Measurements from ENCODE around the gene HIRA. TPM values are rescaled to one million over a fixed set of nuclear protein-coding genes. Genes with fewer than 3 reads are reported as not detected.
A peak's percentile ranks its signal among the peaks of the same experiment; 100 is the strongest.
"Not testable (repeated sequence)": the region's sequence is repeated elsewhere in the genome, so short reads cannot be mapped to it uniquely, and the experiment has no call there.

The HIRA gene
- polyA plus RNA-seq, 3 donors, result 35.7 to 37.1 (median 36.0) TPM

GRCh38 chr22:19445279-19445982, 13.9 kb upstream of the HIRA start:
- not testable (repeated sequence) for DNase-seq

DNA sequence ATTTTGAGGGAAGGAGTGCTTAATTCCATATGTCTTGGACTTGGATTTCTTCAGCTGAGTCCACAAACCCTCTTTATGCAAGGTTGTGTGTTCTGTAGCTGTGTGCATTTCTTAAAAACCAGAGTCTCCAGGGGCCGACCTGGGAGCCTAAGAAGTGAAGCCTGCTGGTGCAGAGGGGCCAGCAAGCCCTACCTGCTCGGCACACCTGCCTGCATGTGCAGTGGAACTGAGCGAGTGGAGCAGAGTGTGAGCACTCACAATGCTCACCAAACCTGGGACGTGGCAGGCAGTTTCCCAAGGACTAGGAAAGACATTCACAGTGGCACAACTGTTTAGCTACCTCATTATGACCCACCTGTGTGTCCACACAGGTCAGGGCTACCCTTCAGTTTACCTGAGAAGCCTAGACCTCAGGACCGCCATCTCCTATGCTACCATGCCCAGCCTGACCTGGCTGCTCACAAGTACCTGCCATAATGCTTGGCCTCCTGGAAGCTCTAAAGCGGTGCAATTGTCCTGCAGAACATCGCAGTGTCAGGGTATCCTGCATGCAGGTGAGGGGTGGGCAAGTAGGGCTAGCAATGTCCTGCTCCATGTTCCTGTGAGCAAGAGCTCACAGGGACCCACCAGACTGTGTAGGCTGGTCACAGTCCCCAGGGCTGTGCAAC, 12.1 kb upstream of the HIRA start:
- DNase-seq, result no peak

- DNase-seq, result no peak
These were observed 10.6 kb upstream of the HIRA start for GRCh38 chr22:19442166-19442565.

- no peak for DNase-seq
These were observed 9.1 kb upstream of the HIRA start for GRCh38 chr22:19440411-19441195.

GRCh38 chr22:19438298-19438697, 6.8 kb upstream of the HIRA start:
- no peak for DNase-seq

- DNase-seq, result not testable (repeated sequence)
These were observed 5.1 kb upstream of the HIRA start for GRCh38 chr22:19436444-19437161.

- DNase-seq, result no peak
These were observed 3.5 kb upstream of the HIRA start for GRCh38 chr22:19434829-19435580.

GRCh38 chr22:19434401-19434800, 2.9 kb upstream of the HIRA start:
- DNase-seq, result no peak

DNA sequence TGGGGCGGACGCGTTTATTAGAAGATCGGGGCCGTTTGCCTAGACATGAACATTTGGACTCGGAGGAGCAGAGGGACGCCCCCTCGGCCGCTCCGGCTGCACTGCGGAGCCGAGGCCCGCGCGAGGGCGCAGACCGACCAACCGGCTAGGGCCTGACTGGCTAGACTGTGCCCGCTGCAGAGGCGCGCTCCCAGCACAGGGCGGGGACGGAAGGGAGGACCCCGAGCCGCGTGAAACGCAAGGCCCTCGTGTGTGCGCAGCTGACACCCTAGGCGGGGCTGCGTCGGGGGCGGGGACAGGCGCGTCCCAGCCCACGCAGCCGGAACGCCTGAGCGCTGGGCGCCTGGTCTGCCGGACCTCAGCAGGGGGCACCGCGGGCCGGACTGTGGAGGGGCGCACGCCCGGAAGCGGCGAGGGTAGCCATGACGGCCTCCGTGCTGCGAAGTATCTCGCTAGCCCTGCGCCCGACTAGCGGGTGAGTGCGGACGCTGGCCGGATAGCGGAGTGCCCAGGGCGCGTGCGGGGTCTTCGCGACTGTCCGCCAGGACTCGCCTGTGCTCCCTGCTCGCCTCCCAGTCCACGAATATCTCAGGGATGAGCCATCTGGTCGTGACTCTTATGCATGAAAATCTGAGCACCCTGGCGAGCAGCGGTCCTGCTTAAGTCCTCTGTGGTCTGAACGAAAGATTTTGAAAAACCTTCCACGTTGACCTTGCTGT, 759 bp upstream of the HIRA start, which contains the start of gene MRPL40:
Gene MRPL40 (plus strand): TSS at position 413 of the 719 bp plus-strand sequence. CDS start 10 bp downstream, at position 423.
- DNase-seq, result peak; percentile 91

- no peak for DNase-seq
These were observed 517 bp downstream of the HIRA start for GRCh38 chr22:19430890-19431541.

DNA sequence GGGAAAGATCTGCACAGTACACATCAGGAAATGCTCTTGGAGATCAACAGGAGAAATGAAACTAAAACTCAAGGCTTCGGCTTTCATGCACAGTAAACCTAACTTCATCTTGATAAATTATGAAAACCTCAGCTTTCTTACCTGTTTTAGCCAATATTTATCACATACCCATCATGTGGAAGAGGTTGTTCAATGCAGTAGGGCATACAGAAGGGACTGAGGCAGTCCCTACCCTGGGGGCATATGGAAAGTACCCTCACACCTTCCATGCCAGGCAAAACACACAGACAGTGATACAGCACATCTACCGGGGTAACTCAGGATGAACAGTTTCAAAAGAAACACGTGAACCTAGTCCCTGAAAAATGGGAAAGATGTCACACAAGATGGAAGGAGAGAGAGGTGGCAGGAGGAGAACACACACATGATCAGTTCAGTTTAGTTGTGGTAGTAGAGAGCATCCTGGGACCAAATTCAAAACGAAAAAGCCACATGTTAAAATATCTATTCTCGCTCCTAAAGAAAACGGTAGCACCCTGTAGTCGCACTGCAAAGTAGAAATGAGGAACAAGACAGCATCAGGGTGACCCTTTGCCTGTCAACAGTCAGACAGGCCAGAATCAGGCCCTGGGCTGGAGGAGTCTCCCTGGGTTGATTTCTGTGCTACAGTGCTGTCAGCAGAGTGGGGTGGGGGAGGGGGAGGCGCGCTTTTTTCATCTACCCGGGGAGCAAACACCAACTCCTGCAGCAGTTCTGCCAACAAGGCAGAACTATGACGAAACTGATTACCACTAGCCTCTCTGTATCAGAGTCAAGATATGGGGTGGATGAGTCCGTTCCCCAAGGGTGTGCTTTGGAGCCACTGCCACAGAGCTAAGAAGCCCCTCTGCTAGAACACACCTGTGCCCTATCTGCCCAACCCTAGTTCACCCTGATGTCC, 1.3 kb downstream of the HIRA start:
- DNase-seq, result no peak

DNA sequence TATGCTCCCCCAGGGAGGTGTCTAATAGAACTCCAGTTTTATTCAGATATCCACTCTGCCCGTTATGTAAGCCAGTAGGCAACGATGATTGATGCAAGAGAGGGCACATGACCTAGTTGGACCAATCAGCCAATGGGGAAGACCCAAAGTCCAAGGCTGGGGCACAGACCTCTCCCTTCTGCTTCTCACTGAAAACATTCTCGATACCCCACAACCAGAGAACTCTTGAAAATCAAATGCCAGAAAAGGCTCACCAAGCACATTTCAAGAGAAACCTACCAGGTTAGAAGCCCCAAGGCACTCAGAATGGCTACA, 7.4 kb downstream of the HIRA start:
- DNase-seq, result no peak

- no peak for DNase-seq
These were observed 8.9 kb downstream of the HIRA start for GRCh38 chr22:19422440-19423301.

DNA sequence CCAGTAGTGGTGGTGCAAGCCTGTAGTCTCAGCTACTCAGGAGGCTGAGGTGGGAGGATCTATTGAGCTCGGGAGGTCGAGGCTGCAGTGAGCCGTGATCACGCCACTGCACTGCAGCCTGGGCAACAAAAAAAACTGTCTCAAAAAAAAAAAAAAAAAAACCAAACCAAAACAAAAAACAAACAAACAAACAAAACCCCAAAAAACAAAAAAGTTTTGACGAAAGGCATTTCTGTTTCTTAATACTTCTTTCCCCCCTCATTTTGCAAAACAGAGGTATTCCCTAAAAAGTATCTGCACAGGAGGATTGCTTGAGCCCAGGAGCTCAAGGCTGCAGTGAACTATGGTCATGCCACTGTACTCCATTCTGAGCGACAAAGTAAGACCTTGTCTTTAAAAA, 11.2 kb downstream of the HIRA start:
- no peak for DNase-seq

GRCh38 chr22:19419464-19420178, 11.9 kb downstream of the HIRA start:
- no peak for DNase-seq

GRCh38 chr22:19419086-19419463, 12.5 kb downstream of the HIRA start:
- no peak for DNase-seq

GRCh38 chr22:19412923-19413322, 18.6 kb downstream of the HIRA start:
- DNase-seq, result no peak
